HG03460 (cell line): Measurements from ENCODE around the gene DNAH9.

Experiments used
- ATAC-seq: cut with Tn5 transposase; IDR thresholded peaks from one replicate; pipeline ENCODE4 v1.9.1; 2021; ENCODE audit not compliant: unreplicated experiment

Gene DNAH9, protein sequence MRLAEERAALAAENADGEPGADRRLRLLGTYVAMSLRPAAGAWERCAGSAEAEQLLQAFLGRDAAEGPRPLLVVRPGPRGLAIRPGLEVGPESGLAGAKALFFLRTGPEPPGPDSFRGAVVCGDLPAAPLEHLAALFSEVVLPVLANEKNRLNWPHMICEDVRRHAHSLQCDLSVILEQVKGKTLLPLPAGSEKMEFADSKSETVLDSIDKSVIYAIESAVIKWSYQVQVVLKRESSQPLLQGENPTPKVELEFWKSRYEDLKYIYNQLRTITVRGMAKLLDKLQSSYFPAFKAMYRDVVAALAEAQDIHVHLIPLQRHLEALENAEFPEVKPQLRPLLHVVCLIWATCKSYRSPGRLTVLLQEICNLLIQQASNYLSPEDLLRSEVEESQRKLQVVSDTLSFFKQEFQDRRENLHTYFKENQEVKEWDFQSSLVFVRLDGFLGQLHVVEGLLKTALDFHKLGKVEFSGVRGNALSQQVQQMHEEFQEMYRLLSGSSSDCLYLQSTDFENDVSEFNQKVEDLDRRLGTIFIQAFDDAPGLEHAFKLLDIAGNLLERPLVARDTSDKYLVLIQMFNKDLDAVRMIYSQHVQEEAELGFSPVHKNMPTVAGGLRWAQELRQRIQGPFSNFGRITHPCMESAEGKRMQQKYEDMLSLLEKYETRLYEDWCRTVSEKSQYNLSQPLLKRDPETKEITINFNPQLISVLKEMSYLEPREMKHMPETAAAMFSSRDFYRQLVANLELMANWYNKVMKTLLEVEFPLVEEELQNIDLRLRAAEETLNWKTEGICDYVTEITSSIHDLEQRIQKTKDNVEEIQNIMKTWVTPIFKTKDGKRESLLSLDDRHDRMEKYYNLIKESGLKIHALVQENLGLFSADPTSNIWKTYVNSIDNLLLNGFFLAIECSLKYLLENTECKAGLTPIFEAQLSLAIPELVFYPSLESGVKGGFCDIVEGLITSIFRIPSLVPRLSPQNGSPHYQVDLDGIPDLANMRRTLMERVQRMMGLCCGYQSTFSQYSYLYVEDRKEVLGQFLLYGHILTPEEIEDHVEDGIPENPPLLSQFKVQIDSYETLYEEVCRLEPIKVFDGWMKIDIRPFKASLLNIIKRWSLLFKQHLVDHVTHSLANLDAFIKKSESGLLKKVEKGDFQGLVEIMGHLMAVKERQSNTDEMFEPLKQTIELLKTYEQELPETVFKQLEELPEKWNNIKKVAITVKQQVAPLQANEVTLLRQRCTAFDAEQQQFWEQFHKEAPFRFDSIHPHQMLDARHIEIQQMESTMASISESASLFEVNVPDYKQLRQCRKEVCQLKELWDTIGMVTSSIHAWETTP (N-terminal part only)

DNA sequence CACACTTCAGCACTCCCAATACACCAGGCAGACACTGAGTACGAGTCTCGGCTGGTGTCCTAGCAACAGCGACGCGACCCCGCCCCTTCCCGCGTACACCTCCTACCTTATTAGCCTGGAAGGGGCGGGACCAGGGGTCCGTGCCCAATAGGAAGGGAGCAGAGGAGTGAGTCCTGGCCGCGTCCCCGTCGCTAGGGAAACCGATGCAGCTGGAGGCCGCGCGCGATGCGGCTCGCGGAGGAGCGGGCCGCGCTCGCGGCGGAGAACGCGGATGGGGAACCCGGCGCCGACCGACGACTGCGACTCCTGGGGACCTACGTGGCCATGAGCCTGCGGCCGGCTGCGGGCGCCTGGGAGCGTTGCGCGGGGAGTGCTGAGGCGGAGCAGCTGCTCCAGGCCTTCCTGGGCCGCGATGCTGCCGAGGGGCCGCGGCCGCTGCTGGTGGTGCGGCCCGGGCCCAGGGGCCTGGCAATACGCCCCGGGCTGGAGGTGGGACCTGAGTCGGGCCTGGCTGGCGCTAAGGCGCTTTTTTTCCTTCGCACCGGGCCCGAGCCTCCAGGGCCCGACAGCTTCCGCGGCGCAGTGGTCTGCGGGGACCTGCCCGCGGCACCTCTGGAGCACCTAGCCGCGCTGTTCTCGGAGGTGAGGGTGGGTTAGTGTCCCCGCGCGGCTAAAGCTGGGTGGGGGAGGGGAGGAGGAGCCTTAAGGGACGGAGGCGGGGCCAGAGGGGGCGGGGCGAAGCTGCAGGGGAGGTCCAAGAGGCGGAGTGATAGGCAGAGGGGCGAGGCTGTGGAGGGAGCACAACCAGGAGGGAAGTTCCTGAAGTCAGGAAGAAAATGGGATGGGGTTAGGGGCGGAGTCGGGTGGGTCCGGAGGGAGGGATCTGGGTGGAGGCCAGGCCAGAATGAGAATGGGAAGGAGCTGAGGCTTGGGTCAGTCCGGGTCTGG is at the start of gene DNAH9:
DNAH9 (plus strand) TSS at position 197 of the 948 bp plus-strand sequence; CDS start at position 226, 29 bp downstream.
- ATAC-seq = no peak

- ATAC-seq = no peak
Measured at GRCh38 chr17:11550431-11550830, 47.8 kb upstream of the DNAH9 start.

DNA sequence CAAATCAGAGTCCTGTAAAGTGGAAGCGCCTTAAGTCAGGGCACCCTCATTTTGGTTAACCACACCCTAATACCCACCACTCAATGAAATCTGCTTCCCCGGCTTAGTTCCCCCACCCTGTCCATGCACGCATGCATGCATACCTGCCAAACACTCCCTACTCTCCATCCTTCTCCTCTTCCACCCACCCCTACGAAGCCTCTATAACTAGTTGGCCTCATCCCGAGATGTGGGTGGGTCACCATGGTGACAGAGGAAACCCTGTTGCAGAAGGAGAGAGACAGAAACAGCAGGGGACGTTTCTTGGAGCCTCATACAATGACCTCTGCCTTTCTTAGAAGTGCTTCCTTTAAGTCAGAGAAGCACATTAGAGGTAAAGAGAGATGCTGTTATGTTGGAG is 46.8 kb upstream of the DNAH9 start:
- ATAC-seq = no peak

DNA sequence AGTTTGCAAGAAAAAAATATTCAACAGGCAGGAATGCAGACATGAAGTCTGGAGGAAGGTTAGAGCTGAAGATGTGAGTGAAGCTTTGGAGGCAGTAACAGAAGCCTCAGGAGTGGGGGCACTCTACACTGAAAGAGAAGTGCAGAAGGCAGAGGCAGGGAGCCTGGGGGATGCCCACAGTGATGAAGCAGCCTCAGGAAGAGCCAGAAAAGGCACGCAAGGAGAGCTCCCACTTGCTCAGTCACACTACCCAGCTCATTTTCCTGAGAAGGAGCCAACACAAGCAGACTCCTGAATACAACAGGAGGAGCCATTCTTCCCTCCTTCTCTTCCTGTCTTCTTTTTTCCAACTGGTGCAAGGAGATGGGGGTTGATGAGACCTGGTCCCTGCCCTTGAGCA is 45.1 kb upstream of the DNAH9 start:
- ATAC-seq = no peak

- ATAC-seq = no peak
Measured at GRCh38 chr17:11554042-11554441, 44.2 kb upstream of the DNAH9 start.

GRCh38 chr17:11554542-11554941 is 43.7 kb upstream of the DNAH9 start:
- no peak for ATAC-seq

GRCh38 chr17:11555530-11555929 is 42.7 kb upstream of the DNAH9 start:
- ATAC-seq = no peak

GRCh38 chr17:11557727-11558452 is 40.4 kb upstream of the DNAH9 start:
- ATAC-seq = no peak

DNA sequence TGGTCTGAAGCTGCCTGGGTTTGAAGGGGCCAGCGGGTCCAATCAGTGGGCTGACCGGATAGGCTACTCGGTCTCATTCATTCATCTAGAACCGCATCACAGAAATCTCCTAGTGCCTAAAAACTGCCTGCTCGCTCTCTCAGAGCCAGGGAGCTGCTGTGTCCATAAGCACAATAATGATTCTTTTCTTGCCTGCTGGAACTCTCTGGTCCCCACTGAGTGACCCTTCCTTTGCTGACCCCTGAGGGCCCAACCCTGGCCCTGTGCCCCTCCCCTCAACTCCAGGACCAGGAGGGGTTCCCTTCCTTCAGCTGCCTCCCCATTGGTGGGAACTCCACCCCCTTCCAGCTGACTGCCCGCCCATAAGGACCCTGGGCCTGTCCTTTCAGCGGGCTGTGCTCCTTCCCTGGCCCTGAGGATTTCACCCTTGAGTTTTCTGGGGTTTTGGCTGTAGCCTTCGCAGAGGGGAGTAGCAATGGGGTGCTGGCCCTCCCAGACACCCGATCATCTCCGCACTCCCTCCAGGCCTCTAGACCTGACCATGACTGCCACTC is 39.5 kb upstream of the DNAH9 start:
- no peak for ATAC-seq

DNA sequence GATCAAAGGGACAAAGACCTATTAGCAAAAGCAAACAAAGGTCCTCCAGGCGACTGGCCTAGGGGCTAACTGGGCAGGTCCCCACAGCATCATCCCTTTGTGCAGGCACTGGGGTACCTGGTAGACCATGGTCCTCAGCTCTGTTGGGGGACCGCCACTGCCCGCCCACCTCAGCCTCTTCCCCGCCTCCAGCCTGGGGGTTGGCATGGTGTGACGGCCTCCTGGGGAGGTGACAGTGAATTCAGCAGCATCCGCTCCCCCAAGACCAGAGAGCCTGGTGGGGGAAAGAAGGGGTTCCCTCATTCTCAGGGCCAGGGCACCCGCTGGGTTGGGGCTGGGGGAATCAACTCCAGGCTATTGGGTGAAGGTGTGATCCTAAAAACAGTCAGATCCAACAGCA is 38.7 kb upstream of the DNAH9 start:
- no peak for ATAC-seq

DNA sequence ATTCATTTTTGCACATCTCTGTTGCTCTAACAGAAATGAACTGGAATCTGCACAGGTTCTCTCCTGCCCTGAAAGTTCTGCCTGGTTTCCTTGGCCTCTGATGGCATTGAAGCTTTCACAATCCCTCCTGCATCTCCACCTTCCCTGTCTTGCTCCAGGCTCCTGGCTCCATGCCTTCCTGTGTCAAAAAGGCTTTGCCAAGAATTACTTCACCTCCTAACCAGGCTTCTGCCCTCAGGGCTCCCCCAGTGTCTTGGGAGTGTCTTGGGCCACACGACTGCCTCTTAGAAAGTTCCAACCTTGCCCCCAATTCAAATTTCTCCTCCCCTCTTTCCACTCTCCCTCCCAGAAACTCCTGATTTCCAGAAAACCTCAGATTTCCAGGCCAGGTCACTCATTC is 37.0 kb upstream of the DNAH9 start:
- ATAC-seq = no peak

GRCh38 chr17:11561702-11562101 is 36.6 kb upstream of the DNAH9 start:
- no peak for ATAC-seq

GRCh38 chr17:11564589-11565380 is 33.5 kb upstream of the DNAH9 start:
- ATAC-seq = no peak

- no peak for ATAC-seq
Measured at GRCh38 chr17:11565591-11565990, 32.7 kb upstream of the DNAH9 start.

- ATAC-seq = no peak
Measured at GRCh38 chr17:11578998-11579397, 19.3 kb upstream of the DNAH9 start.

- ATAC-seq = no peak
Measured at GRCh38 chr17:11580677-11581076, 17.6 kb upstream of the DNAH9 start.

GRCh38 chr17:11582217-11582616 is 16.1 kb upstream of the DNAH9 start:
- ATAC-seq = no peak

GRCh38 chr17:11583306-11583992 is 14.8 kb upstream of the DNAH9 start:
- no peak for ATAC-seq
